Fibroblast of lung (primary cell): Measurements from ENCODE around the gene PRDX2. TPM values are rescaled to one million over a fixed set of nuclear protein-coding genes. Genes with fewer than 3 reads are reported as not detected.

Experiments used
- DNase-seq, 2 donors: peaks; one replicate each; pipeline versions ENCODE4 v3.0.0 to v3.0.0-alpha.2; 2010; ENCODE audit warnings: low read depth in 2 of 2
- H2AFZ ChIP-seq: 2 replicates; pipeline ENCODE4 v1.5.1; 2012; ENCODE audit warnings: low read length, control low read depth, inconsistent platforms
- H3K27ac ChIP-seq: 2 replicates; pipeline ENCODE4 v1.5.1; 2011; ENCODE audit warnings: low read length, control low read depth; ENCODE audit not compliant: insufficient read depth
- H3K27me3 ChIP-seq: 2 replicates; pipeline ENCODE4 v1.5.1; 2011; ENCODE audit warnings: mild to moderate bottlenecking, low read length; ENCODE audit not compliant: control insufficient read depth, insufficient read depth
- H3K36me3 ChIP-seq: 2 replicates; pipeline ENCODE4 v1.5.1; 2011; ENCODE audit warnings: low read length; ENCODE audit not compliant: control insufficient read depth, insufficient read depth
- H3K4me1 ChIP-seq: 2 replicates; pipeline ENCODE4 v1.5.1; 2011; ENCODE audit warnings: low read length; ENCODE audit not compliant: control insufficient read depth, insufficient read depth; ENCODE audit errors: extremely low read depth
- H3K4me2 ChIP-seq: 2 replicates; pipeline ENCODE4 v1.5.1; 2011; ENCODE audit warnings: low read length, control low read depth; ENCODE audit not compliant: insufficient read depth; ENCODE audit errors: extremely low read depth
- H3K4me3 ChIP-seq, 4 experiments: fragments of 200-600 bp in 1 of 4; sonication (generic) in 1 of 4; replicated peaks in 1 of 4; 2 replicates each; pipeline ENCODE4 v1.5.1; 2011 to 2016; ENCODE audit warnings: low read length in 4 of 4, low read depth in 3 of 4, mild to moderate bottlenecking in 3 of 4, control low read depth in 2 of 4, inconsistent platforms in 1 of 4, mixed read lengths in 1 of 4; ENCODE audit not compliant: insufficient read depth in 1 of 4; ENCODE audit errors: control extremely low read depth in 1 of 4
- H3K79me2 ChIP-seq: 2 replicates; pipeline ENCODE4 v1.5.1; 2012; ENCODE audit warnings: mild to moderate bottlenecking, low read length, inconsistent platforms; ENCODE audit not compliant: control insufficient read depth, insufficient read depth
- H3K9ac ChIP-seq: 2 replicates; pipeline ENCODE4 v1.5.1; 2011; ENCODE audit warnings: mild to moderate bottlenecking, low read length, control low read depth; ENCODE audit not compliant: insufficient read depth
- H3K9me3 ChIP-seq: 2 replicates; pipeline ENCODE4 v1.5.1; 2012; ENCODE audit warnings: low read depth, low read length; ENCODE audit not compliant: control insufficient read depth, insufficient read depth
- H4K20me1 ChIP-seq: 2 replicates; pipeline ENCODE4 v1.5.1; 2011; ENCODE audit warnings: low read length; ENCODE audit not compliant: control insufficient read depth, insufficient read depth; ENCODE audit errors: extremely low read depth
- CTCF ChIP-seq, 2 donors: IDR thresholded peaks in 1 of 2; conservative IDR thresholded peaks in 1 of 2; 1 replicate in 1 of 2; 2 replicates in 1 of 2; pipeline ENCODE4 v1.5.1; 2011 to 2012; ENCODE audit warnings: low read length in 2 of 2, control low read depth in 1 of 2, inconsistent platforms in 1 of 2, low read depth in 1 of 2, mild to moderate bottlenecking in 1 of 2
- EZH2 ChIP-seq: IDR thresholded peaks from 2 replicates; pipeline ENCODE4 v1.5.1; 2012; ENCODE audit warnings: low read length, control low read depth, mild to moderate bottlenecking; ENCODE audit errors: missing control alignments
- polyA plus RNA-seq, 2 donors: library from polyadenylated mRNA; depleted of rRNA in 1 of 2; stranded (reverse) in 1 of 2; unstranded in 1 of 2; fragments of >200 nt; gene quantifications; 2 replicates each; pipeline ENCODE4 v1.2.1, GENCODE V29; 2011 to 2012; ENCODE audit warnings: missing spikeins in 1 of 2
- total RNA-seq: library from RNA; depleted of rRNA; stranded (reverse); fragments of >200 nt; gene quantifications from 2 replicates; pipeline ENCODE4 v1.2.1, GENCODE V29; 2014

The PRDX2 gene
- total and polyA plus RNA-seq, 2 donors (not counting 1 experiment from before 2014, with no cell fraction given) = 186 to 228 TPM

GRCh38 chr19:12748489-12748888 is 53.1 kb downstream of the PRDX2 start:
- Histone ChIP-seq H3K27me3 (peaks cover 12% of the 10 kb centered on the region), H3K27ac (no peak overlapping the region), H3K9me3 (no peaks in the 10 kb centered on the region), H3K36me3 (peaks cover 17% of the 10 kb centered on the region), H3K4me2 (no peak overlapping the region), H2AFZ (no peak overlapping the region), H4K20me1 (no peaks in the 10 kb centered on the region), H3K4me3 (no peak overlapping the region), H3K79me2 (no peaks in the 10 kb centered on the region), H3K9ac (no peak overlapping the region), H3K4me1 (peaks cover 6% of the 10 kb centered on the region)
- TF ChIP-seq CTCF (conservative IDR thresholded peaks at IDR 0.05 in 1 of 2, IDR thresholded peaks at IDR 0.05 in 1 of 2; ENCODE audit: low read depth in 1 of 2, low read length in 2 of 2) (no peak), EZH2 (no peak)
- no peak for DNase-seq

Other genes with a start within 250 kb of the PRDX2 start
- gene ZNF490, start 191.0 kb downstream of the PRDX2 start, total RNA-seq = 8.0 and 16.8 TPM in 2 replicates
- 3.9 and 4.1 TPM in 2 replicates for gene ZNF490, start 191.0 kb downstream of the PRDX2 start, polyA plus RNA-seq
- 9.2 and 12.2 TPM in 2 replicates for gene ZNF791, start 190.9 kb downstream of the PRDX2 start, total RNA-seq
- 9.4 and 11.4 TPM in 2 replicates for gene ZNF791, start 190.9 kb downstream of the PRDX2 start, polyA plus RNA-seq
- gene MAN2B1, start 135.1 kb downstream of the PRDX2 start, total RNA-seq = 33.1 and 36.0 TPM in 2 replicates
- 28.3 and 30.7 TPM in 2 replicates for gene MAN2B1, start 135.1 kb downstream of the PRDX2 start, polyA plus RNA-seq
- gene WDR83, start 135.0 kb downstream of the PRDX2 start, total RNA-seq = 8.7 and 11.7 TPM in 2 replicates
- gene WDR83, start 135.0 kb downstream of the PRDX2 start, polyA plus RNA-seq = 4.1 and 5.1 TPM in 2 replicates
- gene DHPS, start 119.9 kb downstream of the PRDX2 start, total RNA-seq = 56.5 and 60.4 TPM in 2 replicates
- gene DHPS, start 119.9 kb downstream of the PRDX2 start, polyA plus RNA-seq = 43.2 and 52.2 TPM in 2 replicates
- not detected in 2 replicates for gene GNG14, start 113.8 kb downstream of the PRDX2 start, total RNA-seq
- gene GNG14, start 113.8 kb downstream of the PRDX2 start, polyA plus RNA-seq = not detected in 2 replicates
- gene FBXW9, start 105.2 kb downstream of the PRDX2 start, total RNA-seq = 3.1 and 3.3 TPM in 2 replicates
- gene FBXW9, start 105.2 kb downstream of the PRDX2 start, polyA plus RNA-seq = 3.3 and 4.4 TPM in 2 replicates
- gene TNPO2, start 77.9 kb downstream of the PRDX2 start, total RNA-seq = 28.2 and 36.0 TPM in 2 replicates
- gene TNPO2, start 77.9 kb downstream of the PRDX2 start, polyA plus RNA-seq = 52.5 and 75.0 TPM in 2 replicates
- 117 and 186 TPM in 2 replicates for gene TRIR, start 67.1 kb downstream of the PRDX2 start, total RNA-seq
- gene TRIR, start 67.1 kb downstream of the PRDX2 start, polyA plus RNA-seq = 155 and 199 TPM in 2 replicates
- gene GET3, start 64.3 kb downstream of the PRDX2 start, total RNA-seq = 94.1 and 95.3 TPM in 2 replicates
- 123 and 208 TPM in 2 replicates for gene GET3, start 64.3 kb downstream of the PRDX2 start, polyA plus RNA-seq
- not detected in 2 replicates for gene BEST2, start 50.0 kb downstream of the PRDX2 start, total RNA-seq
- gene BEST2, start 50.0 kb downstream of the PRDX2 start, polyA plus RNA-seq = not detected in 2 replicates
- gene HOOK2, start 26.2 kb downstream of the PRDX2 start, total RNA-seq = 16.4 and 26.6 TPM in 2 replicates
- 6.6 TPM in 2 replicates for gene HOOK2, start 26.2 kb downstream of the PRDX2 start, polyA plus RNA-seq
- 108 and 118 TPM in 2 replicates for gene JUNB, start 10.3 kb downstream of the PRDX2 start, total RNA-seq
- gene JUNB, start 10.3 kb downstream of the PRDX2 start, polyA plus RNA-seq = 20.2 and 93.3 TPM in 2 replicates
- 0.51 TPM in 1 of 2 replicates, not detected in the other for gene THSD8, start 269 bp upstream of the PRDX2 start, total RNA-seq
- 2.8 TPM in 1 of 2 replicates, not detected in the other for gene THSD8, start 269 bp upstream of the PRDX2 start, polyA plus RNA-seq
- 3.1 and 8.9 TPM in 2 replicates for gene RNASEH2A, start 4.8 kb upstream of the PRDX2 start, total RNA-seq
- 14.3 and 51.3 TPM in 2 replicates for gene RNASEH2A, start 4.8 kb upstream of the PRDX2 start, polyA plus RNA-seq
- gene RTBDN, start 32.8 kb upstream of the PRDX2 start, total RNA-seq = not detected in 2 replicates
- gene RTBDN, start 32.8 kb upstream of the PRDX2 start, polyA plus RNA-seq = not detected in 2 replicates
- gene MAST1, start 36.7 kb upstream of the PRDX2 start, total RNA-seq = 0.26 and 1.3 TPM in 2 replicates
- gene MAST1, start 36.7 kb upstream of the PRDX2 start, polyA plus RNA-seq = 0.20 and 0.30 TPM in 2 replicates
- 23.4 and 26.6 TPM in 2 replicates for gene DNASE2, start 79.6 kb upstream of the PRDX2 start, total RNA-seq
- 24.1 and 25.1 TPM in 2 replicates for gene DNASE2, start 79.6 kb upstream of the PRDX2 start, polyA plus RNA-seq
- gene KLF1, start 85.4 kb upstream of the PRDX2 start, total RNA-seq = under 0.01 TPM in 1 of 2 replicates, not detected in the other
- gene KLF1, start 85.4 kb upstream of the PRDX2 start, polyA plus RNA-seq = not detected in 2 replicates
- 11.8 and 18.0 TPM in 2 replicates for gene GCDH, start 89.4 kb upstream of the PRDX2 start, total RNA-seq
- gene GCDH, start 89.4 kb upstream of the PRDX2 start, polyA plus RNA-seq = 10.3 and 15.5 TPM in 2 replicates
- gene SYCE2, start 117.5 kb upstream of the PRDX2 start, total RNA-seq = not detected in 2 replicates
- gene SYCE2, start 117.5 kb upstream of the PRDX2 start, polyA plus RNA-seq = 0.19 and 0.40 TPM in 2 replicates
- gene FARSA, start 131.9 kb upstream of the PRDX2 start, total RNA-seq = 38.6 and 49.6 TPM in 2 replicates
- gene FARSA, start 131.9 kb upstream of the PRDX2 start, polyA plus RNA-seq = 23.5 and 37.9 TPM in 2 replicates
- 839 and 1,447 TPM in 2 replicates for gene CALR, start 136.8 kb upstream of the PRDX2 start, total RNA-seq
- 2,698 and 2,757 TPM in 2 replicates for gene CALR, start 136.8 kb upstream of the PRDX2 start, polyA plus RNA-seq
- 51.1 and 72.2 TPM in 2 replicates for gene RAD23A, start 144.1 kb upstream of the PRDX2 start, total RNA-seq
- 46.2 and 62.5 TPM in 2 replicates for gene RAD23A, start 144.1 kb upstream of the PRDX2 start, polyA plus RNA-seq
- 17.7 and 19.7 TPM in 2 replicates for gene GADD45GIP1, start 155.4 kb upstream of the PRDX2 start, total RNA-seq
- 19.5 and 28.2 TPM in 2 replicates for gene GADD45GIP1, start 155.4 kb upstream of the PRDX2 start, polyA plus RNA-seq
- not detected in 2 replicates for gene DAND5, start 167.8 kb upstream of the PRDX2 start, total RNA-seq
- gene DAND5, start 167.8 kb upstream of the PRDX2 start, polyA plus RNA-seq = 0.03 TPM in 1 of 2 replicates, not detected in the other
- 55.2 and 74.8 TPM in 2 replicates for gene NFIX, start 193.7 kb upstream of the PRDX2 start, total RNA-seq
- gene NFIX, start 193.7 kb upstream of the PRDX2 start, polyA plus RNA-seq = 35.7 and 75.9 TPM in 2 replicates